ENCODE data around the gene GUK1.

- TF ChIP-seq, protein P1, sequence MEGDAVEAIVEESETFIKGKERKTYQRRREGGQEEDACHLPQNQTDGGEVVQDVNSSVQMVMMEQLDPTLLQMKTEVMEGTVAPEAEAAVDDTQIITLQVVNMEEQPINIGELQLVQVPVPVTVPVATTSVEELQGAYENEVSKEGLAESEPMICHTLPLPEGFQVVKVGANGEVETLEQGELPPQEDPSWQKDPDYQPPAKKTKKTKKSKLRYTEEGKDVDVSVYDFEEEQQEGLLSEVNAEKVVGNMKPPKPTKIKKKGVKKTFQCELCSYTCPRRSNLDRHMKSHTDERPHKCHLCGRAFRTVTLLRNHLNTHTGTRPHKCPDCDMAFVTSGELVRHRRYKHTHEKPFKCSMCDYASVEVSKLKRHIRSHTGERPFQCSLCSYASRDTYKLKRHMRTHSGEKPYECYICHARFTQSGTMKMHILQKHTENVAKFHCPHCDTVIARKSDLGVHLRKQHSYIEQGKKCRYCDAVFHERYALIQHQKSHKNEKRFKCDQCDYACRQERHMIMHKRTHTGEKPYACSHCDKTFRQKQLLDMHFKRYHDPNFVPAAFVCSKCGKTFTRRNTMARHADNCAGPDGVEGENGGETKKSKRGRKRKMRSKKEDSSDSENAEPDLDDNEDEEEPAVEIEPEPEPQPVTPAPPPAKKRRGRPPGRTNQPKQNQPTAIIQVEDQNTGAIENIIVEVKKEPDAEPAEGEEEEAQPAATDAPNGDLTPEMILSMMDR (IDR thresholded peaks at IDR 0.05; ENCODE audit: borderline replicate concordance, extremely low read depth, low read length, poor library complexity, severe bottlenecking), result no peak
- TF ChIP-seq EZH2 (IDR thresholded peaks at IDR 0.05; ENCODE audit: borderline replicate concordance, low read depth, low read length, severe bottlenecking), result no peak
These were observed 35.4 kb upstream of the GUK1 start for GRCh38 chr1:228104526-228105269.
